Measurements from ENCODE around the gene SEZ6.

Gene SEZ6

GRCh38 chr17:29042026-29042678 lies 36.3 kb upstream of the SEZ6 start:
- no peak overlapping the region for H3K4me3 ChIP-seq (replicated peaks; ENCODE audit: low read depth, low read length)
- TF ChIP-seq, protein P1, sequence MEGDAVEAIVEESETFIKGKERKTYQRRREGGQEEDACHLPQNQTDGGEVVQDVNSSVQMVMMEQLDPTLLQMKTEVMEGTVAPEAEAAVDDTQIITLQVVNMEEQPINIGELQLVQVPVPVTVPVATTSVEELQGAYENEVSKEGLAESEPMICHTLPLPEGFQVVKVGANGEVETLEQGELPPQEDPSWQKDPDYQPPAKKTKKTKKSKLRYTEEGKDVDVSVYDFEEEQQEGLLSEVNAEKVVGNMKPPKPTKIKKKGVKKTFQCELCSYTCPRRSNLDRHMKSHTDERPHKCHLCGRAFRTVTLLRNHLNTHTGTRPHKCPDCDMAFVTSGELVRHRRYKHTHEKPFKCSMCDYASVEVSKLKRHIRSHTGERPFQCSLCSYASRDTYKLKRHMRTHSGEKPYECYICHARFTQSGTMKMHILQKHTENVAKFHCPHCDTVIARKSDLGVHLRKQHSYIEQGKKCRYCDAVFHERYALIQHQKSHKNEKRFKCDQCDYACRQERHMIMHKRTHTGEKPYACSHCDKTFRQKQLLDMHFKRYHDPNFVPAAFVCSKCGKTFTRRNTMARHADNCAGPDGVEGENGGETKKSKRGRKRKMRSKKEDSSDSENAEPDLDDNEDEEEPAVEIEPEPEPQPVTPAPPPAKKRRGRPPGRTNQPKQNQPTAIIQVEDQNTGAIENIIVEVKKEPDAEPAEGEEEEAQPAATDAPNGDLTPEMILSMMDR (IDR thresholded peaks at IDR 0.05; ENCODE audit: low read length, missing control alignments): no peak
- no peak for DNase-seq (ENCODE audit: low read depth)

GRCh38 chr17:29041571-29041970 lies 35.7 kb upstream of the SEZ6 start:
- DNase-seq (ENCODE audit: low read depth): no peak
- TF ChIP-seq, protein P1 (IDR thresholded peaks at IDR 0.05; ENCODE audit: low read length, missing control alignments): no peak
- H3K4me3 ChIP-seq (replicated peaks; ENCODE audit: low read depth, low read length): no peak overlapping the region

DNA sequence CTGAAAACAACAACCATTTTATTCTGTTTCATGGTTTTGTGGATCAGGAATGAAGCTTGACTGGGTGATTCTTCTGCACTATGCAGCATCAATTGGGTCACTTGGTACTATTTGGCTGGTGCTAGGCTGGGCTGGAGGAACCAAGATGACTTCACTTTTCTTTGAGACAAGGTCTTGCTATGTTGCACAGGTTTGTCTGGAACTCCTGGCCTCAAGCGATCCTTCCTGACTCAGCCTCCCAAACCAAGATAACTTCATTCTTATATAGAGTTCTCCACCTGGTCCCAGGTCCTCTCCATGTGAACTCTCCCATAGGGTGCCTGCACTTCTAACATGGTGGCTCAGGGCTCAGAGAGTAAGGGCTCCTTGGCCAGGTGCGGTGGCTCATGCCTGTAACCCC lies 35.3 kb upstream of the SEZ6 start:
- DNase-seq (ENCODE audit: low read depth): no peak

GRCh38 chr17:29039764-29040598 lies 34.1 kb upstream of the SEZ6 start:
- DNase-seq (ENCODE audit: low read depth): peak; percentile 95
- TF ChIP-seq, protein P1 (IDR thresholded peaks at IDR 0.05; ENCODE audit: low read length, missing control alignments): no peak
- H3K4me3 ChIP-seq (replicated peaks; ENCODE audit: low read depth, low read length): no peak overlapping the region

More for the DNA sequence above, 35.3 kb upstream of the SEZ6 start:
- TF ChIP-seq, protein P1 (IDR thresholded peaks at IDR 0.05; ENCODE audit: low read length, missing control alignments): no peak
- no peak overlapping the region for H3K4me3 ChIP-seq (replicated peaks; ENCODE audit: low read depth, low read length)

DNA sequence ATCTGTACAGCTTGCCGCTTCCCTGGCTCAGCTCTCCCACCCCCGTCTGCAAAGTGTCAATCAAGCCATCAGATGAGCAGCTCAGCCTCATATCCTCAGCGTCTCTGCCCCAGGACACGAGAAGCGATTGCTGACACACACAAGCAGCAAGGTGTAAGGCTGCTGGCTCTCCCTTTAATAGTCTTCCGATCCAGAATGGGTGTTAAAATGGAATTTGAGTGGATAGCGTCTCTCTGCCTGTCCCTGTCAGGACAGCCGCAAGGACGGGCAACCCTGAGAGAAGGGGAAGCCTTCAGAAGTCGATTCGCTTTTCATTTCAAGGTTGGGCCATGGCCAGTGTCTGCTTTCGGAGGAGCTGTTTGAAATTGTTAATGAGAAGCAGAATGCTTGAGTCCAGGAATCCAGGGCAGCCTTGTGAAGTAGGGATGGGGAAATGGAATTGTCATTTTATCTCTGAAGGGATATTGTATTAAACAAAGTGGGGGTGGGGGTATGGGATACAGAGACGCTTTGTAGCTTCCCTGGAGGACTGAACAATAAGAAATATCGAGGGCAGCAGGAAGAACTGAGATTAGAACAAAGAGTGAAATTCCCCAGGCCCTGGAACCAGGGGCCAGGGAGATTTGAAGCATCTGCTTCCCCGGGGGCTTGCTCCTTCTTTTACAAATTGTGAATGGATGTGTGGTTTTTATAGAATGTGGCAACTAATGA lies 32.4 kb upstream of the SEZ6 start:
- no peak overlapping the region for H3K4me3 ChIP-seq (replicated peaks; ENCODE audit: low read depth, low read length)
- TF ChIP-seq, protein P1 (IDR thresholded peaks at IDR 0.05; ENCODE audit: low read length, missing control alignments): no peak
- no peak for DNase-seq (ENCODE audit: low read depth)

- H3K4me3 ChIP-seq (replicated peaks; ENCODE audit: low read depth, low read length): no peak overlapping the region
- no peak for DNase-seq (ENCODE audit: low read depth)
- TF ChIP-seq, protein P1 (IDR thresholded peaks at IDR 0.05; ENCODE audit: low read length, missing control alignments): no peak
Observed at GRCh38 chr17:29037739-29038084, 31.9 kb upstream of the SEZ6 start.

Measured in fibroblast of pulmonary artery (primary cell).